PC-3 (cell line): ENCODE measurements around the gene TDRKH. TPM values are rescaled to one million over a fixed set of nuclear protein-coding genes. Genes with fewer than 3 reads are reported as not detected.

ENCODE experiments used
- ATAC-seq: fragments of 200-7000 bp; cut with Tn5 transposase; 2 replicates; pipeline ENCODE4 v1.9.1; 2020; ENCODE audit warnings: mild to moderate bottlenecking, moderate library complexity
- BruUV-seq: library from RNA; stranded (reverse); fragments of 400-500 nt; replicated peaks from 2 replicates; lab custom pipeline; 2021; lab: Mats Ljungman, UMichigan
- CTCF ChIA-PET: fragments of 300-600 bp; sonication (Branson Sonifier 250); formaldehyde crosslinking; loops from one replicate; lab custom pipeline; 2022; ENCODE audit warnings: antibody characterized with exemption; lab: Charles Lee
- POLR2A ChIA-PET: fragments of 300-600 bp; sonication (Branson Sonifier 250); formaldehyde crosslinking; loops from one replicate; lab custom pipeline; 2022; ENCODE audit warnings: antibody characterized with exemption; ENCODE audit not compliant: unreplicated experiment; lab: Charles Lee
- DNase-seq: peaks from one replicate; pipeline ENCODE4 v3.0.0-alpha.2; 2015
- H2AFZ ChIP-seq: fragments of 300-600 bp; sonication (generic); 2 replicates; pipeline ENCODE4 v1.6.0; 2016; ENCODE audit warnings: antibody characterized with exemption, low read length
- H3F3A ChIP-seq: fragments of 300-600 bp; sonication (generic); one replicate; pipeline ENCODE4 v1.6.0; 2017; ENCODE audit warnings: antibody characterized with exemption, low read length, control low read depth, mild to moderate bottlenecking; ENCODE audit not compliant: unreplicated experiment
- H3K27ac ChIP-seq: fragments of 300-600 bp; sonication (generic); 2 replicates; pipeline ENCODE4 v1.5.1; 2016; ENCODE audit warnings: mild to moderate bottlenecking, low read length
- H3K27me3 ChIP-seq: fragments of 300-600 bp; sonication (generic); 2 replicates; pipeline ENCODE4 v1.6.1; 2016; ENCODE audit warnings: low read length, mixed read lengths
- H3K36me3 ChIP-seq: fragments of 300-600 bp; sonication (generic); 2 replicates; pipeline ENCODE4 v1.6.1; 2016; ENCODE audit warnings: low read depth, mixed run types, low read length, mixed read lengths
- H3K4me1 ChIP-seq: fragments of 300-600 bp; sonication (generic); 2 replicates; pipeline ENCODE4 v1.5.1; 2016; ENCODE audit warnings: low read length; ENCODE audit not compliant: insufficient read depth
- H3K4me2 ChIP-seq: fragments of 300-600 bp; sonication (generic); 2 replicates; pipeline ENCODE4 v1.6.0; 2016; ENCODE audit warnings: low read length
- H3K4me3 ChIP-seq: fragments of 300-600 bp; sonication (generic); 2 replicates; pipeline ENCODE4 v1.5.1; 2016; ENCODE audit warnings: mild to moderate bottlenecking, low read length, mixed read lengths
- H3K79me2 ChIP-seq: fragments of 300-600 bp; sonication (generic); 2 replicates; pipeline ENCODE4 v1.6.1; 2017; ENCODE audit warnings: low read length, mixed read lengths
- H3K9ac ChIP-seq: fragments of 300-600 bp; sonication (generic); 2 replicates; pipeline ENCODE4 v1.6.0; 2016; ENCODE audit warnings: mild to moderate bottlenecking, low read length
- H3K9me2 ChIP-seq: fragments of 300-600 bp; sonication (generic); replicated peaks from 2 replicates; pipeline ENCODE4 v1.6.1; 2016; ENCODE audit warnings: mixed run types, low read length, mixed read lengths
- H3K9me3 ChIP-seq: fragments of 300-600 bp; sonication (generic); 2 replicates; pipeline ENCODE4 v1.6.1; 2016; ENCODE audit warnings: low read length, mixed read lengths
- H4K20me1 ChIP-seq: fragments of 300-600 bp; sonication (generic); 2 replicates; pipeline ENCODE4 v1.6.1; 2016; ENCODE audit warnings: low read length, mixed read lengths
- CTCF ChIP-seq: fragments of 300-600 bp; sonication (generic); conservative IDR thresholded peaks from 2 replicates; pipeline ENCODE4 v1.5.1; 2017; ENCODE audit warnings: antibody characterized with exemption, low read depth, mild to moderate bottlenecking, low read length
- EZH2 ChIP-seq: fragments of 300-600 bp; sonication (generic); IDR thresholded peaks from one replicate; pipeline ENCODE4 v1.6.1; 2017; ENCODE audit warnings: antibody characterized with exemption, mild to moderate bottlenecking, low read length; ENCODE audit not compliant: unreplicated experiment
- EZH2phosphoT487 ChIP-seq: fragments of 300-600 bp; sonication (generic); IDR thresholded peaks from 2 replicates; pipeline ENCODE4 v1.6.1; 2018; ENCODE audit warnings: mild to moderate bottlenecking, antibody characterized with exemption, low read length, borderline replicate concordance
- intact Hi-C: fragments of 100-400 bp; cut with micrococcal nuclease; formaldehyde crosslinking; loops from 2 replicates; pipeline ENCODE4 v1.9.0; 2023
- total RNA-seq: library from RNA; depleted of rRNA; stranded (reverse); fragments of >200 nt; gene quantifications from 2 replicates; pipeline ENCODE4 v1.2.3, GENCODE V29; 2014

The TDRKH gene
- total RNA-seq, 1 experiment from 2014 or later = 15.2 TPM

GRCh38 chr1:151839082-151839412 lies 48.7 kb upstream of the TDRKH start:
- H3K79me2 ChIP-seq = peaks cover 3% of the 10 kb centered on the region; the same call in 1 of the 2 replicates
- POLR2A ChIA-PET = interaction anchor here (0.6 to 0.7 kb wide), 2 partner anchors 9 to 270 kb away, joined by 3 to 4 read pairs; no protein-coding TSS in a partner anchor
- peak overlapping the region; percentile 97 for H3K4me2 ChIP-seq

GRCh38 chr1:151838222-151839081 lies 48.2 kb upstream of the TDRKH start:
- Histone ChIP-seq H3K4me1 (peaks cover 51% of the 10 kb centered on the region), H3K9ac (no peak overlapping the region), H3K27me3 (no peaks in the 10 kb centered on the region), H3K4me2 (no peak overlapping the region), H3F3A (no peaks in the 10 kb centered on the region), H4K20me1 (no peaks in the 10 kb centered on the region), H3K9me3 (no peaks in the 10 kb centered on the region), H2AFZ (no peak overlapping the region), H3K36me3 (no peaks in the 10 kb centered on the region), H3K9me2 (no peaks in the 10 kb centered on the region), H3K79me2 (peaks cover 3% of the 10 kb centered on the region; the same call in 1 of the 2 replicates), H3K27ac (peak overlapping the region; percentile 97), H3K4me3 (no peak overlapping the region)
- intact Hi-C loops = loop anchor here (10.0 kb wide), 2 partner anchors 224 to 494 kb away; partner anchors contain the start of genes RFX5 and SNX27
- no peak for ATAC-seq
- no peak for DNase-seq
- ChIA-PET POLR2A (interaction anchor here (0.6 to 0.7 kb wide), 2 partner anchors 8 to 270 kb away, joined by 3 to 4 read pairs; no protein-coding TSS in a partner anchor), CTCF (interaction anchor here (0.6 to 2.1 kb wide), 4 partner anchors 71 to 327 kb away, joined by 3 to 6 read pairs (median 4); partner anchors contain the start of gene CGN)
- no TSS peak for BruUV-seq
- no peak for TF ChIP-seq CTCF

More at GRCh38 chr1:151839082-151839412, 48.7 kb upstream of the TDRKH start:
- H3F3A ChIP-seq = no peaks in the 10 kb centered on the region
- H3K9me3 ChIP-seq = no peaks in the 10 kb centered on the region
- DNase-seq = no peak
- no peak for ATAC-seq
- H3K4me1 ChIP-seq = peaks cover 51% of the 10 kb centered on the region
- peak overlapping the region; percentile 73 for H3K4me3 ChIP-seq
- H3K27me3 ChIP-seq = no peaks in the 10 kb centered on the region
- TF ChIP-seq CTCF (no peak), EZH2phosphoT487 (no peak), EZH2 (no peak)
- intact Hi-C loops = loop anchor here (10.0 kb wide), 2 partner anchors 224 to 494 kb away; partner anchors contain the start of genes RFX5 and SNX27
- peak overlapping the region; percentile 88 for H2AFZ ChIP-seq
- CTCF ChIA-PET = interaction anchor here (0.6 to 2.1 kb wide), 3 partner anchors 70 to 328 kb away, joined by 3 to 6 read pairs (median 4); partner anchors contain the start of gene CGN
- H3K9me2 ChIP-seq = no peaks in the 10 kb centered on the region
- H3K9ac ChIP-seq = peak overlapping the region; percentile 96
- H3K27ac ChIP-seq = peak overlapping the region; percentile 97
- no peaks in the 10 kb centered on the region for H4K20me1 ChIP-seq
- no peaks in the 10 kb centered on the region for H3K36me3 ChIP-seq
- BruUV-seq = no TSS peak
